GM19099 (cell line): ENCODE measurements around the gene LYST.

Experiments
- POLR2A ChIP-seq: IDR thresholded peaks from 3 replicates; pipeline ENCODE4 v1.6.1; 2011; ENCODE audit warnings: low read depth; ENCODE audit not compliant: insufficient read length; ENCODE audit errors: extremely low read depth

Gene LYST

GRCh38 chr1:235649368-235650163 is 217.1 kb downstream of the LYST start, which contains the start of gene GNG4:
TSS of gene GNG4 (minus strand) at chr1:235649784. CDS start at chr1:235583838, 65,946 bp downstream.
- TF ChIP-seq POLR2A = no peak

- TF ChIP-seq POLR2A = no peak
These were observed 217.7 kb downstream of the LYST start for GRCh38 chr1:235648954-235649367.

- no peak for TF ChIP-seq POLR2A
These were observed 218.2 kb downstream of the LYST start for GRCh38 chr1:235648407-235648907.

GRCh38 chr1:235646463-235646862 is 220.2 kb downstream of the LYST start:
- no peak for TF ChIP-seq POLR2A

GRCh38 chr1:235644693-235645305 is 221.9 kb downstream of the LYST start:
- no peak for TF ChIP-seq POLR2A

GRCh38 chr1:235643837-235644692 is 222.6 kb downstream of the LYST start:
- TF ChIP-seq POLR2A = no peak

- TF ChIP-seq POLR2A = no peak
These were observed 223.7 kb downstream of the LYST start for GRCh38 chr1:235642943-235643371.

- TF ChIP-seq POLR2A = no peak
These were observed 224.4 kb downstream of the LYST start for GRCh38 chr1:235642011-235642942.

GRCh38 chr1:235640580-235640979 is 226.1 kb downstream of the LYST start:
- no peak for TF ChIP-seq POLR2A

- TF ChIP-seq POLR2A = no peak
These were observed 227.2 kb downstream of the LYST start for GRCh38 chr1:235639226-235640205.

GRCh38 chr1:235637756-235638534 is 228.8 kb downstream of the LYST start:
- no peak for TF ChIP-seq POLR2A
